ENCODE data around the gene GPATCH3.
A peak's percentile ranks its signal among the peaks of the same experiment; 100 is the strongest.

Gene GPATCH3

DNA sequence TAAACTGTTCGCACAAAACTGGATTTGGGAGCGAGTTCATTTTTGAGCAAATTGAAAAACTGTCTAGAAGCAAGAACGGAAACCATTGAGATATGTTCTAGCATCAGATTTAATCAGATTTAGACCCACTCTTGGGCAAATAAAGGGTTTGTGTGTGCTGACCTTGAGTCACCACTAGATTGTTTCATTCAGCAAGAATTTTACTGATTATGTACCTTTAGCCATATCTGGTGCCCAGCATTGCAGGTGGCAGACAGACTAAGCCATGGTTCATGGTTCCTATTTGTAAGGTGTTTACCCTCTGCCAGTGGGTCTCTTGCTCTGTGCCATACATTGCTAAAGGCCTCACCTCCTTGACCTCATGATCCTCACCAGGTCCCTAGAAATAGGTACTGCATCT is 22.6 kb upstream of the GPATCH3 start:
- Mint-ChIP-seq H3K36me3 (ENCODE audit: low read depth) (peaks cover 58% of the 10 kb centered on the region), H3K9me3 (no peaks in the 10 kb centered on the region), H3K27me3 (no peaks in the 10 kb centered on the region), H3K4me3 (peak overlapping the region; percentile 81), H3K27ac (peak overlapping the region; percentile 13), H3K4me1 (ENCODE audit: low read depth) (peaks cover 26% of the 10 kb centered on the region)
- intact Hi-C loops (cut with micrococcal nuclease): no loop called here

DNA sequence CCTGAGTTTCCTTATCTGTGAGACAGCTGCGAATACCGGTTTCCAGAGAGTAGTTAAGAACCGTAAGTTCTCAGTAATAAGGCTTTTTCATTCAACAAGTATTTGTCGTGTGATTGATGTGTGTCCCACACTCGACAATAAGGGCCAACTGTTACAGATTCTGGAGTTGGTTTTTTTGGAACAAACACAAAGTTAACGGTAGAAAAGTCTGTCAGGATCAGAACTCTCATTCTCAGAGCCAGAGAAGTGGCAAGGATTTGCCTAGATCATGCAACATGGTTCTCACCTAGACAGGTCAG is 22.1 kb upstream of the GPATCH3 start:
- Mint-ChIP-seq H3K4me1 (ENCODE audit: low read depth) (peaks cover 26% of the 10 kb centered on the region), H3K36me3 (ENCODE audit: low read depth) (peaks cover 53% of the 10 kb centered on the region), H3K27ac (peak overlapping the region; percentile 80), H3K4me3 (peak overlapping the region; percentile 81), H3K9me3 (no peaks in the 10 kb centered on the region), H3K27me3 (no peaks in the 10 kb centered on the region)
- intact Hi-C loops (cut with micrococcal nuclease): no loop called here

DNA sequence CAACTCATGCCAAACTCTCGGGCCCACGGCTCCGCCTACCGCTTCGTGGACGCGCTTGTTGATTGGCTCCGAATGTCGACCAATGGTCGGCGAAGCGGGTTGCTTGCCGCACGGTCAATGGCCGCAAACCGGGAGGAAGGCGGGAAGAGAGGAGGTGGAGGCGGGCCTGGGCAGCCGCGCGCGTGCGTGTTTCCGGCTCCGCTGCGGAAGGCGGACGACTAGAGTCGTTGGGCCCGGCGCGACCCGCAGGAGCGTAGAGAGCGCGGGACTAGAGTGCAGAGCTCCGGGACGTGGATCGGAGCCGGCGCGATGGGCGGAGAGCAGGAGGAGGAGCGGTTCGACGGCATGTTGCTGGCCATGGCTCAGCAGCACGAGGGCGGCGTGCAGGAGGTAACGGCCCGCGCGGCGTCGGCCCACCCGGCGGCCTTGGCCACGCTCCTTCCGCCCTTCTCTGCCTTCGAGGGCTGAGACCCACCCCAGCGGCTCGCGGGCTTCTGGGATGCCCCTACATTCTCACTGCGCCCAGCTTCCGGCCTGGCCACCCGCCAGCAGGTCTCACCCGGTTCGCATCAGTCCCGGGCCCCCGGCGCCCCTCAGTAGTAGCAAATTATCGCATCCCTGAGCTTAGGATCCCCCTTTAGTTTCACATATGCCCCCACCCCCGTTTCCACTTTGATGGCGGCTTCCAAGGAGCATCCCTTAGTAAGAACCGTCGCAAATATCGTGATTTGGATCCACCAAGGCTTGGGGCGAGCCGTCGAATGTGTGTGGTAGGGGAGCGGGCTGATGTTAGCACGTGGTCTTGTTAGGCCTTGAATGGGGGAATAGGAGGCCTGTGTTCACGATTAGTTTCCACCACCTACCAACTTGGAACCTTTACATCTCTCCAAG is 21.5 kb upstream of the GPATCH3 start, which contains the start of gene NUDC:
Gene NUDC, plus strand, starts transcription at position 204 of the 891 bp plus-strand sequence. Its CDS starts 106 bp downstream, at position 310.
- H3K36me3 Mint-ChIP-seq (ENCODE audit: low read depth): peaks cover 47% of the 10 kb centered on the region
- H3K27me3 Mint-ChIP-seq: no peaks in the 10 kb centered on the region
- intact Hi-C loops (cut with micrococcal nuclease): loop anchor here (1.0 kb wide), 1 partner anchor 21 kb away; the partner anchor contains the start of gene GPATCH3
- H3K9me3 Mint-ChIP-seq: no peaks in the 10 kb centered on the region
- peak within 1 kb of the TSS; percentile 80 for H3K27ac Mint-ChIP-seq
- peaks cover 26% of the 10 kb centered on the region for H3K4me1 Mint-ChIP-seq (ENCODE audit: low read depth)
- H3K4me3 Mint-ChIP-seq: peak within 1 kb of the TSS; percentile 81

DNA sequence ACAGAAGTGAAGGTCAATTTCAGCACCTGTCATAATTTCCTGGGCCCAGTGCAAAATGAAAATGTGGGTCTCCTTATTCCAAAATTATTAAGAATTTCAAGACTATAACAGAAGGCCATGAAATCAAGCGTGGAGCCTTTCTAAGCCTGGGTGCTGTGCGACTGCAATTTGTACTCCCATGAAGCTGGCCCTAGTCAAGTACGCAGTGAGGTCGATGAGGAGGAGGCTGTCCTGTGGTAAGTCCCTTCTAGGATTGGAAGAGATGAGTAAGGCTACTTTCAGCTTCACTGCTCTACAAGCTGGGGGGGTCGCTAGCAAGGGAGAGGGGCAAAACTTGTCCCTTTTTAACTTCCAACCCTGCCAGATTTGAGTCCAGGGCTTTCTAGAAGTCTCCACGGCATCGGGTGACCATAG is 20.9 kb upstream of the GPATCH3 start:
- Mint-ChIP-seq H3K36me3 (ENCODE audit: low read depth) (peaks cover 40% of the 10 kb centered on the region), H3K4me1 (ENCODE audit: low read depth) (peaks cover 26% of the 10 kb centered on the region)

DNA sequence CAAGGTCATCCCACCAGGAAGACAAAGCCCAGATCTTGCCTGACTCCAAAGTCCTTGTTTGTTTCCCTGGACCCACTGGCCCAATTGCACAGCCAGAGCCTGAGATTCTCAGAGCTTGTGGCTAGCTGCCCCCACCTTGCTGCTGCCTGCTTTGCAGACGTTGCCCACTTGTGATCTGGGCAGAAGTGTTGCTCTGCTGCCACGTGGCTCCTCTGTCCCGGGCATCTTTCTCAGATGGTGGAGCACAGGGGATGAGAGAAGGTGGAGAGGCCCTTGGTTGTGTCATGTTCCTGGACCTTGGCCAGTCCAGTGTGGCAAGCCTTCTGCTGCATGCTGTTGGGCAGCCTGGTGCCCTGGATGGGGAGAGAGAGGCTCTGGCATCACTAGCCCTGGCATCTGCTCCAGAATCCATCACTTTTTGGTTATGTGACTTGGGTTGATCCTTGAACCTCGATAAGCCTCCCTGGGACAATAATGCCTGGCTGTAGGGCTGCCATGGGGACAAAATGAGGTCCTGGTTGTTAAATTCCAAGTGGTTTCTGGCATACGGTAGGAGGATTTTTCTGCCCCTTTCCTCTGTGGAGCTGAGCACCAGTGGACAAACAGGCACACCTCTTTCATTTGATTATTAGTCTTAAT is 15.1 kb upstream of the GPATCH3 start:
- no peaks in the 10 kb centered on the region for H3K36me3 Mint-ChIP-seq (ENCODE audit: low read depth)
- H3K27ac Mint-ChIP-seq: no peak overlapping the region
- H3K9me3 Mint-ChIP-seq: no peaks in the 10 kb centered on the region
- peaks cover under 1% of the 10 kb centered on the region for H3K4me1 Mint-ChIP-seq (ENCODE audit: low read depth)
- no peaks in the 10 kb centered on the region for H3K27me3 Mint-ChIP-seq
- no peak overlapping the region for H3K4me3 Mint-ChIP-seq
- intact Hi-C loops (cut with micrococcal nuclease): no loop called here

More for the DNA sequence above, 20.9 kb upstream of the GPATCH3 start:
- Mint-ChIP-seq H3K27me3 (no peaks in the 10 kb centered on the region), H3K27ac (peak overlapping the region; percentile 80), H3K9me3 (no peaks in the 10 kb centered on the region), H3K4me3 (peak overlapping the region; percentile 81)
- intact Hi-C loops (cut with micrococcal nuclease): loop anchor here (1.0 kb wide), 1 partner anchor 21 kb away; the partner anchor contains the start of gene GPATCH3

DNA sequence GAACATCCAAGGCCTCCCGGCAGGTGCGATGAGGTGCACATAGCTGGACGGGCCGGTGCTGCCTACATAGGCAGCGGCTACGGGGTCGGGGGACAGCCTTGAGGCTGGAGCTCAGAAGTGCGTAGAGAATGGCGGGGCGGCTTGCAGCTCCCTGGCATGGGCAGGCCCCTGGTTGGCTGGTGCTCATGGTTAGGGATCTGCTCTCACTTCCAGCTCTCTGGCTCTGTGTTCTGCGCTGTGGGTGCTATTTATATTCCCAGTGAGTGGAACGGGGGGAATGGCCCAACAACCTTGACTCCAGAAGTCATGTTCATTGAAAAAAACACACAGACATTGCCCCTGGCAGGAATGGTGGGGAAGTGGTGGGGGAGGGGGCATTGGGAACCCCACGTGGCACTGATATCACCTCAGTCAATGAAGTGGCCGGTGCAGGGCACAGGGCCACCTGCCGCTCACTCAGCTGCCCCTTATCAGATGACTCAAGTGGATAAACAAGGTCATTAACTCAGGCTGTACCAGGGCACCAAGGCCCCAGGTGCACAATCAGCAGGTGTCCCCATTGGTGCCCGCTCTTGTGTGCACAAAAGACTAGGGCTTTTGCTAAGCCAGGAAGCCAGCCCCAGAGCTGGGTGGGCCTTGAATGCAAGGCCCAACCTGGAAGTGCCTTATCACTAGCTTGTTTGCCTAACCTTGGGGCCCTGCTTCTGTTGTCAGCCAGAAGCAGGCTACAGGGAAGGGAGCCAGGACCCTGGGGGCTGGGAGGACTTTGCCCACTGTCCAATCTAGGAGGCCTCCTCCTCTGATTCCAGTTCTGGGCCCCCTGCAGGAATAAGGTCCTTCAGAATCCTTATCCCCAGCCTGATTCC is 13.7 kb upstream of the GPATCH3 start, which contains the start of gene NR0B2:
Gene NR0B2, minus strand, starts transcription at position 222 of the 866 bp plus-strand sequence. Its CDS starts 35 bp downstream, at position 187.
- Mint-ChIP-seq H3K36me3 (ENCODE audit: low read depth) (no peaks in the 10 kb centered on the region), H3K4me3 (no peak within 1 kb of the TSS), H3K27me3 (no peaks in the 10 kb centered on the region), H3K4me1 (ENCODE audit: low read depth) (no peaks in the 10 kb centered on the region), H3K27ac (no peak within 1 kb of the TSS), H3K9me3 (no peaks in the 10 kb centered on the region)
- intact Hi-C loops (cut with micrococcal nuclease): no loop called here

DNA sequence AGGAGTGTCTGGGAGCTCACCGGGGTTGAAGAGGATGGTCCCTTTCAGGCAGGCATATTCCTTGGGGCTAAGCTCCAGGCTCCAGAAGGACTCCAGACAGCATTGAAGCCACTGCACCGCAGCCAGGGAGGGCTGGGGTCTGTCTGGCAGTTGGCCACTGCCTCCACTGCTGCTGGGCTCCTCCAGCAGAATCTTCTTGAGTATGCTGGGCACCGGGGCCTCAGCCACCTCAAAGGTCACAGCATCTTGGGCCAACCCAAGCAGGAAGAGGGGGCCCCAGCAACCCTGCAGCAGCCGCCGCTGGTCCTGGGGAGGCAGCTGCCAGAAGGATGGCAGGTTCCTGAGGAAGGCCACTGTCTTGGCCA is 13.1 kb upstream of the GPATCH3 start:
- H3K27me3 Mint-ChIP-seq: no peaks in the 10 kb centered on the region

DNA sequence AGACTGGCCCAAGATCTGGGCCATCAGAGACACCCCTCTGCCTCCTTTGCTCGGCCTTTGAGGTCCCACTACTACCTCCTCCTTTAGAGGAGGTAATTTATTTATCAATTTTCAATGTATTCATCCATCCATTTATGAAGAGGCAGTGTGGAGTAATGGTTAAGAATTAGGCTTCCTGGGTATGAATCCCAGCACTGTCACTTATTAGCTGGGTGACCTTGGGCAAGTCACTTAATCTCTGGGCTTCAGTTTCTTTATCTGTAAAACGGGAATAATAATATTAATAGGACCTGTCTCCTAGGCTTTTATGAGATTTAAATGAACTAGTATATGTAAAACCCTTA is 11.9 kb upstream of the GPATCH3 start:
- H3K4me1 Mint-ChIP-seq (ENCODE audit: low read depth): no peaks in the 10 kb centered on the region
- no peaks in the 10 kb centered on the region for H3K9me3 Mint-ChIP-seq
- no peaks in the 10 kb centered on the region for H3K27me3 Mint-ChIP-seq
- no peaks in the 10 kb centered on the region for H3K36me3 Mint-ChIP-seq (ENCODE audit: low read depth)
- H3K4me3 Mint-ChIP-seq: no peak overlapping the region
- no peak overlapping the region for H3K27ac Mint-ChIP-seq
- intact Hi-C loops (cut with micrococcal nuclease): no loop called here

More for the DNA sequence above, 13.1 kb upstream of the GPATCH3 start:
- intact Hi-C loops (cut with micrococcal nuclease): no loop called here
- no peaks in the 10 kb centered on the region for H3K9me3 Mint-ChIP-seq
- H3K4me3 Mint-ChIP-seq: no peak overlapping the region
- no peak overlapping the region for H3K27ac Mint-ChIP-seq
- no peaks in the 10 kb centered on the region for H3K36me3 Mint-ChIP-seq (ENCODE audit: low read depth)
- H3K4me1 Mint-ChIP-seq (ENCODE audit: low read depth): no peaks in the 10 kb centered on the region

DNA sequence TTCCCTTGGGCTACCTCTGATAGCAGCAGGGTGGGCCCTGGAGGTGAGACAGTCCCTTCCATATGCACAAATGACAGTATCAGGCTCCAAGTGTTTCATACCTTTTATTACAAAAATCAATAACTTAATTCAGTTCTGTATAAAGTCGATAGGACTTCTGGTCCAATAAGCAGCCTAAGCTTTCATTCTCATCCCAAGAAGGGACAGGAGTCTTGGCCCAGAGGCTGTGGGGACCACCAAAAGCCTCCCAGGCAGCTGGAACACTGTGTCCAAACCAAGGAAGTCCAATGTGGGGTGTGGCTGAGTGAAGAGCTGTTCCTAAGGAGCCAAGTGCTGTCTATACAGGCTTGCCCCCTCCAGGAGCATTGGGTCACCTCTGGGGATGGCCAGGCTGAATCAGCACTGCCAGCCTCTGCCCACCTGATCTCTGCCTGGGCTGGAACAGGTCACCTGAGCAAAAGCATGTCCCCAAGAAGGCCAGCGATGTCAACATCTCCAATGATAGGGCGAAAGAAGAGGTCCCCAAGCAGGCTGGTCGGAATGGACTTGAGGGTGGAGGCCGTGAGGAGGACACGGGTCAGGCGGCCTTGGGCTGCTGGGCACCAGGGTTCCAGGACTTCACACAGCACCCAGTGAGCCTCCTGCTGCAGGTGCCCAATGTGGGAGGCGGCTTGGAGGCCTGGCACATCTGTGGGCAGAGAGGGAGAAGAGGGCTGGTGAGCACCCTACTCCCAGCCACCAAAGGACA is 11.3 kb upstream of the GPATCH3 start:
- intact Hi-C loops (cut with micrococcal nuclease): no loop called here
- Mint-ChIP-seq H3K27ac (no peak overlapping the region), H3K4me3 (no peak overlapping the region), H3K9me3 (no peaks in the 10 kb centered on the region), H3K4me1 (ENCODE audit: low read depth) (no peaks in the 10 kb centered on the region), H3K27me3 (peaks cover 2% of the 10 kb centered on the region), H3K36me3 (ENCODE audit: low read depth) (no peaks in the 10 kb centered on the region)

DNA sequence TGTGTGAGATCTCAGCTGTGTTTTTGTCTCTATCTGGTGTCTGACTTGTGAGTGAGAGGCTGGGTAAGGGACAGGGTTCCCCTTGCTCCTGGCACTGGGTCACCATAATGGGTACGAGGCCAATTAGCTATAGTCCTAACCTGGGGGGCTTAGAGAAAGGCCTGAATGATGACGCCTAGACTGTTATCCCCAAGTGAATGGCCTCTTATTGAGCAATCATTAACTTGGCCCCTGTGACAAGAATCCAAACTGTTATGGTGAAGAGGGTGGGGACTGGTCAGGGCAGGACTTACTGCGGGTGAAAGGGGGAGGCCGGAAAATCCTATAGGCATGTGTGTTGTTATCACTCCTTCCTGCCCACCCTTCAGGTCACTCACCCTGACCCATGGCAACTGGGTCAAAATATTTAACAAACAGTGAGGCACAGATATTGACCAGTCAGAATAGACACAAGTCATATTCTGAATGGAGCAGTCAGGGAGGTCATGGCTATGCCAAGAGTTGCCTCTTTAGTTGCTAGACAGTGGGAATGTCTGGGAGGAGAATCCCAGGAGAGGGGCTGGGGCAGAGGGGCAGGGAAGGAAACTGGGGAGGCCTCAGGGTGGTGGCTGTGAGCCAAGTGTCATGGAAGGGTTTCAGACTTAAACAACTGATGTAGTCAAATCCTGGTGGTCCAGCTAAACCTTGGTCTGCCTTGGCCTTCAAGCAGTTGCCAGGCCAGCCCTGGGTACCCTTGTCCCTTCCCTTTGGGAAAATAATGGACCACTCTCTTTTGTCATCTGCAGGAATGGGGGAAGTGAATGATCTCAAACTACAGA is 10.3 kb upstream of the GPATCH3 start:
- Mint-ChIP-seq H3K27ac (no peak overlapping the region), H3K36me3 (ENCODE audit: low read depth) (no peaks in the 10 kb centered on the region), H3K27me3 (peaks cover 2% of the 10 kb centered on the region), H3K4me3 (no peak overlapping the region), H3K4me1 (ENCODE audit: low read depth) (no peaks in the 10 kb centered on the region), H3K9me3 (no peaks in the 10 kb centered on the region)
- intact Hi-C loops (cut with micrococcal nuclease): no loop called here

DNA sequence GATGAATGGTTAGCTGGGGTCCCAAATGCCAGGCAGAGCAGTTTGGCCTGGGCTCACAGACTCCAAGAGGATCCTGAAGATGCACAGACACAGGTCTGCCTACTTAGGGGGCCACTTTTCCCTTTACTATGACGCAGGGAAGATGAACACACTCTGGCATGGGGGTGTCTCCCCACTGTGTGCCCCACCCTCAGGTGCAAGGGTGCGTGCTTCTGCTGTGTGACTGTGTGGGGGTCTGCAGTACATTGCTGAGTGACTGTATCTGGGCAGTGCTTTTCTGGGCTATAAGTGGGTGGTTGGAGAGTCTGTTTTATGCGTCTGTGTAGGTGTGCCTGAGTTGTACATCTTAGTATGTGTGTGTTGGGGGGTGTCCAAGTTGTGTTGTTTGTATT is 9.7 kb upstream of the GPATCH3 start:
- no peaks in the 10 kb centered on the region for H3K4me1 Mint-ChIP-seq (ENCODE audit: low read depth)
- H3K27me3 Mint-ChIP-seq: peaks cover 2% of the 10 kb centered on the region
- intact Hi-C loops (cut with micrococcal nuclease): no loop called here
- no peak overlapping the region for H3K27ac Mint-ChIP-seq
- no peaks in the 10 kb centered on the region for H3K9me3 Mint-ChIP-seq
- H3K36me3 Mint-ChIP-seq (ENCODE audit: low read depth): no peaks in the 10 kb centered on the region
- no peak overlapping the region for H3K4me3 Mint-ChIP-seq

DNA sequence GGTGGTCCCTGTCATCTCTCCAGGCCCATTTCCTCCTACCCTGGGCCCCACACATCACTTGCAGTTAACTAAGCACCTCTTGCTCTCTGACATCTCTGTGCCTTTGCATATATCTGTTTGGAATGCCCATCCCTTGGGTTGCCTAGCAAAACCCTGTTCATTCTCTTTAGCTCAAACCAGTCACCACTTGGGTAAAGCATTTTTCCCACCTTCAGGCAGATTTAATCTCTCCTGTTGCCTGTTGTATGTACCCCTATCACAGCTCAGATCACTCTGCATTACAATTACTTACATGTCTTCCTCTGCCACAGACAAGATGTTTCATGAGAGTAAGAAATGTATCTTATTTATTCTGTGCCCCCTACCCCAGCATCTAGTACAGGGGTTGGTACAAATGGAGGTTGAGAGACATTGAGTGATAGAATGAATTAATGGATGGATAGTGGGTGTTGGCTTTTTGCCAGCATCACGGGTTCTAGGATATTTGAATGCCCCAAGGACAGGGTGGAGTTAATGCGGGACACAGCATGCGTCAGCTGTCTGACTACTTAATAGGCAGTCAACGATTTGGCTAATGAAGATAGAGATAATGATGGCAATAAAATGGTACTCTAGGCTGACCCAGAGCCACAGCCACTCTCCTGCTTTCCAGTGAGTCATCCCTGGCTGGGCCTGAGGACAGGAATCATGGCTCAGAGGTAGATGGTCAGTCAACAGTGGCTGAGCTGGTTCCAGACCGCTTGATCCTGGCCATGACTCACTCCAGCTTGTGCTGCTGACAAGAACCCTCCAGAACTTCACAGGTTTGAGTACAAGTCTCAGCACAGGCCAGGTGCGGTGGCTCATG is 7.0 kb upstream of the GPATCH3 start:
- intact Hi-C loops (cut with micrococcal nuclease): no loop called here
- no peak overlapping the region for H3K4me3 Mint-ChIP-seq
- H3K36me3 Mint-ChIP-seq (ENCODE audit: low read depth): no peaks in the 10 kb centered on the region
- H3K4me1 Mint-ChIP-seq (ENCODE audit: low read depth): peaks cover 2% of the 10 kb centered on the region
- H3K27me3 Mint-ChIP-seq: peaks cover 2% of the 10 kb centered on the region
- H3K27ac Mint-ChIP-seq: no peak overlapping the region
- H3K9me3 Mint-ChIP-seq: no peaks in the 10 kb centered on the region
